ENCODE results near the gene ZNF592. TPM values are rescaled to one million over a fixed set of nuclear protein-coding genes. Genes with fewer than 3 reads are reported as not detected.

ZNF592 gene
- total RNA-seq, 1 experiment from 2014 or later, result 8.1 TPM

GRCh38 chr15:84845631-84846030 is 97.2 kb downstream of the ZNF592 start:
- DNase-seq (ENCODE audit: extremely low read depth, low read depth), result peak; percentile 38

GRCh38 chr15:84846269-84846668 is 97.9 kb downstream of the ZNF592 start:
- DNase-seq (ENCODE audit: extremely low read depth, low read depth), result no peak

GRCh38 chr15:84847382-84847781 is 99.0 kb downstream of the ZNF592 start:
- no peak for DNase-seq (ENCODE audit: extremely low read depth, low read depth)

- DNase-seq (ENCODE audit: extremely low read depth, low read depth), result no peak
These were observed 103.8 kb downstream of the ZNF592 start for GRCh38 chr15:84852212-84852611.

GRCh38 chr15:84855136-84855535 is 106.7 kb downstream of the ZNF592 start:
- DNase-seq (ENCODE audit: extremely low read depth, low read depth), result no peak

GRCh38 chr15:84855765-84856164 is 107.4 kb downstream of the ZNF592 start:
- DNase-seq (ENCODE audit: extremely low read depth, low read depth), result no peak

Small RNA genes lying within 50 kb of the gene (small RNA-seq; reads per million reads assigned to genes)
- 0 reads per million in 2 experiments for gene RF00402

Other genes starting within 250 kb of the ZNF592 start
- gene ZSCAN2, start 147.6 kb upstream of the ZNF592 start, total RNA-seq (2014; rRNA removed; shearing (Covaris generic)), result 9.1 and 10.3 TPM in 2 replicates
- 32.2 and 43.8 TPM in 2 replicates for gene WDR73, start 94.3 kb upstream of the ZNF592 start, total RNA-seq (2014; rRNA removed; shearing (Covaris generic))
- gene NMB, start 90.4 kb upstream of the ZNF592 start, total RNA-seq (2014; rRNA removed; shearing (Covaris generic)), result 13.3 and 16.4 TPM in 2 replicates
- 193 and 212 TPM in 2 replicates for gene SEC11A, start 32.5 kb upstream of the ZNF592 start, total RNA-seq (2014; rRNA removed; shearing (Covaris generic))
- 0.05 and 0.06 TPM in 2 replicates for gene ALPK3, start 68.8 kb downstream of the ZNF592 start, total RNA-seq (2014; rRNA removed; shearing (Covaris generic))
- not detected in 2 replicates for gene SLC28A1, start 136.1 kb downstream of the ZNF592 start, total RNA-seq (2014; rRNA removed; shearing (Covaris generic))
- 39.7 and 44.6 TPM in 2 replicates for gene PDE8A, start 233.3 kb downstream of the ZNF592 start, total RNA-seq (2014; rRNA removed; shearing (Covaris generic))